Pulmonary artery endothelial cell (primary cell): ENCODE results near the gene NBAS. TPM values are rescaled to one million over a fixed set of nuclear protein-coding genes. Genes with fewer than 3 reads are reported as not detected.
"Not testable (repeated sequence)": the region's sequence is repeated elsewhere in the genome, so short reads cannot be mapped to it uniquely, and the experiment has no call there.

Experiments used
- DNase-seq: peaks from one replicate; pipeline ENCODE4 v3.0.0-alpha.2; 2011; ENCODE audit warnings: low read depth, low spot score
- total RNA-seq: library from RNA; depleted of rRNA; stranded (reverse); fragments of >200 nt; gene quantifications from 2 replicates; pipeline ENCODE4 v1.2.3, GENCODE V29; 2014

The NBAS gene
- total RNA-seq, 1 donor from 2014 or later, result 75.8 TPM

DNA sequence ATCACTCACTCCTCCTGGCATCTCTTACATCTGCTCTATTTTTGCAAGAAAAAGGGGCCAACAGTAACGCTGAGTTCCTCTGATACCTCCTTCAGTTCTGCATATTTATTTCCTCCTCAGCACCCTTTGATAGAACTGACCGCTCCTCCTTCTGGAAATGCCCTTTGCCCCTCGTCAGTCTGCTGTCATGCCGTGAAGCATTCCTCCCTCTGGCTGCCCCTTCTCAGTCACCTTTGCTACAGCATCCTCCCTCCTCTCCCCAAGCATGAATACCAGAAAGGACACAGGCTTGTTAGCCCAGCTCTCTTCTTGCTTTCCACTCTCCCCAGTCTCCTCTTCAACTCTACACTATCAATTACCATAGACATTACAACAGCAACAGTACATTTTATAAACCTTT is 135.4 kb downstream of the NBAS start:
- DNase-seq, result no peak

DNA sequence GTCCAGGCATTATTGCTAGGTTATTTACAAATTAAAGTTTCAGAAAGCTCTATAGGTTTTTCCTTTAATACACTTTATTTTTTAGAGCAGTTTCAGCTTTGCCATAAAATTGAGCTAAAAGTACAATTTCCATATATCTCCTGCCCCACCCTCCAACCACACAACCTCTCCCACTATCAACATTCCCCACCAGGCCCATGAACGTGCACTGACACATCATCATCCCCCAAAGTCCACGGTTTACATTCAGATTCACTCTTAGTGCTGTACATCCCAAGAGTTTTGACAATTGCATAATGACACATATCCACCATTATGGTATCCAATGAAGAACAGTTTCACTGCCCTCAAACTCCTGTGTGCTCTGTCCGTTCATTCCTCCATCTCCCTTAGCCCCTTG is 139.4 kb downstream of the NBAS start:
- DNase-seq, result no peak

DNA sequence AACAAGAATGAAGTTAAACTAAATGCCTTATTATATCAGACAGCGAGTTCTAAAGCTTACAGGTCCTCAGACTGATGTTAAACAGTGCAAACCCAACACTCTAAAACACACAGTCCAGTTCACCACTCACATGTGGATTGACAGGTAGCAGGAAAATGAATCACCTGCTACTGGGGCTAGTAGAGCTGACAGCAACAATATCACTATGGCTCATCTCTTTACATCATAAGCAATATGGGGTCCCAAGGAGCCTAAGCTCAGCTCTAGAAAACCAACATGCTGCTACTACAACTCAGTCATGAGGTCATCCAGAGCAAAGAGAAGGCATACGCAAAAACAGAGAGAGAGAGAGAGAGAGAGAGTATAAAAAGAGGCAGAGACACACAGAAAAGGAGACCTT is 145.4 kb downstream of the NBAS start:
- DNase-seq, result no peak

DNA sequence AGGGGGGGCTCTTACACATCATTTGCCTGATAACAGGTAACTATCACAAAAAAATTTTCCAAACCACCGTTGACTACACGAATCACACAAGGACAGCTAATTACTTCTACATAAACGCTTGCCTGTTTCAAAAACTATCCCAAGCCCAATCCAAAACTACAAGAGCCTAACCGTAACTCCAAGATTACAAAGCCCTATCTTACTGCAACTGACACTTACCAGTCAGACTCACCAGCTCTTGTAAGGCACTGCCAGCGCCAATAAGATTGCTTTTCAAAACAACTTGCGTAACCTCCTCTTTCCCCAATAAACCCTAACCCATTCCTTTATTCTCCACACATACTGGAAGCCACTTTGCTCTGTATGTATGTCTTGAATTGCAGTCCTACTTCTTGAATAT is 148.4 kb downstream of the NBAS start:
- DNase-seq, result no peak

DNA sequence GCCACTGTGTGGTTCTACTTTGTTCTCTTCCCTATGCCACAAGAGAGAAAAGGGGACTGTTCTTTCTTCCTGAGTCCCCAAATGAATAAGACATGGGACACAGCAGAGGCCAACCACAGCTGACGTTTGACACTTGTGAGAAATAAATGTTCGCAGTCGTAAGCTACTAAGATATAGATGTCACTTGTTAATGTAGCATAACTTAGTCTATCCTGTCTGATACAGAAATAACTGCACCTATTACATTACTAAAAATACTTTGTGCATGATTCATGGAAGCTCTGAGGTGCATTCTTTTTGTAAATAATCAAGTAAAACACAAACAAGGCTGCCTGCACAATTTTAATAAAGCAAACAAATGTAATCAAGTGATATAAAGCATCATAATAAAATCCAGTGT is 148.8 kb downstream of the NBAS start:
- DNase-seq, result no peak

DNA sequence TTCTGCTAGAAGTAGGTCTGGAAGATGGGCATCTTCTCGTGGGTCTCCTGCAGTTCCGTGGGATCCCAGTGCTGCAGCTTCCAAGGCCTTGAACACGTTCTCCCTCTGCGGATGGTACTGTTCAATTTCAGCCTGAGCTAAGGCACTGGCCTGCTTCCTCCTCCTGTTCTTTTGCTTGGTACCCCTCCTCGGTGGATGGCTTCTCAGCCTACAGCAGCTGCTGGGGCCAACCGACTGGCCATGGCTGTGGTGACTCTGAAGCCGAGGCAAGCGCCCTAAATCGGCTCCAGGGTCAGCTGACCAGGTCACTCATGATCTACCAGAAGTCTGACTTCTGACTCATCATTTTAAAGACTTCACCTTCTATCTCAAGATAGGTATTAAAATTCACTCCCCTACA is 150.2 kb downstream of the NBAS start:
- no peak for DNase-seq

DNA sequence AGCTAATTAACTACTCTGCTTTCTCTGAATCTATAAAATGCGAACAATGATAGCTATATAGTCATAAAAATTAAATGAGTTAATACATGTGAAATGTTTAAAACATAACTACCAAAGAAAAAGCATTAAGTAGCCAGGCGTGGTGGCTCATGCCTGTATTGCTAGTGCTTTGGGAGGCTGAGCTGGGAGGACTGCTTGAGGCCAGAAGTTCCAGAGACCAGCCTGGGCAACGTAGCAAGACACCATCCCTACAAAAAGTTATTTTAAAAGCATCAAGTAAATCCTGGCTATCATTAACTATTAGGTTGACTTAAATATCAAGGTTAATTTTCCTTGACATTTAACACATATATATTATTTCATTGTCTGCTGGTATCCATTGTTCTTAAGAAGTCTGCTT is 152.4 kb downstream of the NBAS start:
- DNase-seq, result no peak

DNA sequence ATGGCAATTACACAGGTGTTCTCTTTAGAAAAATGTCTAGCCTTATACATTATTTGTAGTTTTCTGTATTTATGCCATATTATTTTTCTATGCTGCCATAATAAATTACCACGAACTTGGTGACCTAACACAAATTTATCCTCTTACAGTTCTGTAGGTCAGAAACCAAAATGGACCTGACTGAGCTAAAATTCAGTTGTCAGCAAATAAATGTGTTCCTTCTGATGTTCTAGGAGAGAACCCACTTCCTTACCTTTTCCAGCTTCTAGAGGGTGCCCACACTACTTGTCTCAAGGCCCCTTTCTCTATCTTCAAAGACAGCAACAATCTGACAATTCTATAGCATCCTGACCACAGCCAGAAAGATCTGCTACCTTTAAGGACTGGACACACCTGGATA is 153.5 kb downstream of the NBAS start:
- DNase-seq, result no peak

DNA sequence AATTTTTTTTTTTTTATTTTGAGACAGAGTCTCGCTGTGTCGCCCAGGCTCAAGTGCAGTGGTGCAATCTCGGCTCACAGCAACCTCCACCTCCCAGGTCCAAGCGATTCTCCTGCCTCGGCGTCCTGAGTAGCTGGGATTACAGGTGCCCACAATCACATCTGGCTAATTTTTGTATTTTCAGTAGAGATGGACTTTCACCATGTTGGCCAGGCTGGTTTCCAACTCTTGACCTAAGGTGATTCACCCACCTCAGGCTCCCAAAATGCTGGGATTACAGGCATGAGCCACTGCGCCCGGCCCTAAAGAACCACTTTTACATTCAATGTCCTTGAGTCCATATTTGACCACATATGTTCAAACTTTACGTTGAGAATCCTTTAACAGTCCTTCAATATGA is 156.6 kb downstream of the NBAS start:
- DNase-seq, result not testable (repeated sequence)

DNA sequence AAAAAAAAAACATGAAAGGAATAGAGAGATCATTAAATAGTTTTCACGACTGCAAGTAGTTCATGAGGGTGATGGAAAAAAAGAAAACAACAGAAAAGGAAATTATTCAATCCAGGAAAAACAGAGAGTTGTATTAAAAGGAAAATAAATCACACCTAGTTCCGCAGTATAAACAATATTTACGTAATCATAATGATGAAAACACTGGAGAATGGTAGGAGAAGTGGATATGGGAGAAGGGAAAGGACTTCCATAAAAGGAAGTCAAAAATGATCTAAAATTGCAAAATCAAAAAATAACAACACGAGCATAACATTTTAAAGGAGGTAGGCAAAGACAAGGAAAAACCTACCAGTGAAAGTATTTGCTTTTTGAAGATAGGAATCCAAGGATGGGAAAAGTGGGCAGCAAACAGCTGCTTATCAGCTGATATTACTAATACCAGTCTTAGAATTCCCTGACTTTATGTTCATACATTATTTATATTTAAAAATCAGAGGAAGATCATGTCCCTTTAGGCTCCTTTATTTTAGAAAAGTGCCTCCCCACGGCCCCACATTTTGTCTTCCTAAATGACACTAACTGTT is 160.8 kb downstream of the NBAS start:
- DNase-seq, result no peak

DNA sequence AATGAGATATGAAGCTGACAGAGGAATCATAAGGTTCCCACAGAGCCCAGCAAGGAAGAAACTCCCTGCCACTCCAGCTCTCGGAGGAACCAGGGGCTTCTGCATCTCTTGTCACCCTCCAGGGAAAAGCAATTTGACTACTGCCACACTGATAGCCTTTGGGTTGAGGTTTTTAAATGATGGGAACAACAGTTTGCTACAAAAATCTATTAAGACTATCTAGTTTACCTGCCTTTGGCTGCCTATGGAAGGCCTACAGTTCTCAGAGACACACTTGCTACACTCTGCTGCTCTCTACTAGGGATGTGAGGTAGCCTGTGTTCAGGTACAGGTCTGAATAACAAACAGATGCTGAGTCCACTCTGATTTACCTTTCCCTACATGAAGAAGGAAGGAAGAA is 161.9 kb downstream of the NBAS start:
- no peak for DNase-seq

DNA sequence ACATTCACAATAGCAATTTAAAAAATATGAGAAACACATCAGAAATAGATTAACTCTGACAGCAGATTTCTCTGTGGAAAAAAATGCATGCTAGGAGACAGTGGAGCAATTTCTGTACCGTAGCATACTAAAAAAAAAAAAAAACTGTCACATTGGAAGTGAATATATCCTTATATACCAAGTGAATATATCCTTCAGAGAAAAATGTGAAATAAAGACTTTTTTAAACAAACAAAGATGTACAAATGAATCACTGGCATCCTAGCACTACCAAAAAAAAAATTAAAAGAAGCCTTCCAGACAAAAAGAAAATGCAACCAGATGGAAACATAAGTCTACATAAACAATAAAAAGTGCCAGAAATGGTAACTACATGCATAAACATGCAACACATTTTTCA is 169.4 kb downstream of the NBAS start:
- DNase-seq, result no peak

DNA sequence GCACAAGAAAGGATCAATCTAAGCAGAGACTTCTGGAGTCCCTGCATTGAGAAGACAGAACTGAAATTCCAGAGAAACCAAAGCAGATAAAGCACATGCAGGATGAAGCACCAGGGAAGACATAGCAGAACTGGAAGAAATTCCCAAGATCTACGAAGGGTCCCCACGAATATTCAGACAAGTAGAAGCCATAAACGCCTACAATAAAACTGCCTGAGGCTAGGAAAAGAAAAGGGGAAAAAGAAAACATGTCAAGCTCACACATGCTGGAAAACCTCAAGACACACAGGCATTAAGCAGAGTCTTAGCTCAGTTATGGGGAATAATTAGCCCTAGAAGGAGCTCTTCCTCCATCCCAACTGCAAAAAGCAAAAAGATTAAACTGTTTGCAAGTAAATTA is 171.2 kb downstream of the NBAS start:
- DNase-seq, result no peak

DNA sequence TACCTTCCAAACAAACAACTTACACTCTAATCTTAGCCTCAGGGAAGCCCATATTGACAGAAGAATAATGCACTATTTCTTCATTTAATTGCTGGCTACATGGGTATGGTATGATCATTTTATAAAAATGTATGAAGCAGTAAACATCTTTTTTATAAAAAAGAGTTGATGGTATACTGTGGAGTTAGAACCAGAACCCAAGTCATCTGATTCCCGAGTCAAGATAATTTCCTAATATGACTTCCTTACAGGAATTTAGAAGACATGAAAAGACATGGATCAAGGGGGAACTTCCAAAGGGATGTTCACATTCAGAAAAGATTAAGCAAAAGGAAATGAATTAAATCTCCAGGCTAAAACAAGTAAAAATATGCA is 171.8 kb downstream of the NBAS start:
- DNase-seq, result no peak

DNA sequence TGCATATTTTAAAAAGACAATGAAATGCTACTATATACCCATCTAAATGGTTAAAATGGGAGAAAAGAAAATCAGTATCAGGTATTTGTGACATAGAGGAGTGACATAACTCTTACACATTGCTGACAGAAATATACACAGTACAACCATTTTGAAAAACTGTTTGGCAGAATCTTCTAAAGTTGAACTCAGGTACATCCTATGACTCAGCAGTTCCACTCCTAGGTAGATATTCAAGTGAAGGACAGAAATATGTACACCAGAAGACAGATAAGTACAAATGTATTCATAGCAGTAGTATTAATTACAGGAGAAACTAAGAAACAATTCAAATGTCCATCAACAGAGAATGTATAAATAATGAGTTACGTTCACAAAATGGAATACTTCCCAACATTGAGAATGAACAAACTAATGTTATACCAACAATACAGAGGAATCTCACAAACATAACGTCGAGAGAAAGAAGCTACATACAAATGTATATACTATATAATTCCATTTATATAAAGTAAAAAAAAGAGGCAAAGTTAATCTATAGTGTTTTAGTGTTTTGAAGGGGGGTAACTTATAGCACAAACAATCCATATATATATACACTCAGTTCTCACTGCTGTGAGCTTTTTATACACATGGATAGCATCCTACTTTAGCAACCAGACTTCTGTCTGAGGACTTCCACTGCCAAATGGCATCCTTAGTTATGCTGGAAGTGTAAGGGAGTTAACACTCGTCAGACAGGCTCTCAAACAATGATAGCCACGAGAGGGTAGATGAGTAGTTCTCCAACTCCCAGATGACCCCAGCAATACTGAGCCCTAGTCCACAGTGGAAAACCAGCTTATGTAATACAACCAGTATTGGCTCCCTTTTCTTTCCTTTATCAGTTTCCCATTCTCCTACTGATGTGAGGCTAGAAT is 172.5 kb downstream of the NBAS start:
- DNase-seq, result no peak

DNA sequence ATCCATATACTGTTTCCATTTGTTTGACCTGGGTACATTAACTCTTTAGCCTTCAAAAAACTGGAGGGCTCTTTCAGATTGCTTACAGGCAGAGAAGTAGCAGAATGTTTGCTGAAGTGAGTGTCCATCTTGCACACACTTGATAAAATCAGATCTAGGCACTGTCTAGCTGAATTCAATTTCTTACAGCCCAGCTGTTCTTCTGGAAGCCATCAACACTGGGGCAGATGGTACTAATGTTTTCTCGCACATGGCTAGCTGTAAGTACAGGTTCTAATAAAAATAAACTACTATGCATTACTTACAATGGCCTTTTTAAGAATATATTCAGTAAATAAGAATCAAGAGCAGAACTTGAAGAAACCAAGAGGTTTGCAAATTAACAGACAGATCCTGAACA is 175.9 kb downstream of the NBAS start:
- no peak for DNase-seq

DNA sequence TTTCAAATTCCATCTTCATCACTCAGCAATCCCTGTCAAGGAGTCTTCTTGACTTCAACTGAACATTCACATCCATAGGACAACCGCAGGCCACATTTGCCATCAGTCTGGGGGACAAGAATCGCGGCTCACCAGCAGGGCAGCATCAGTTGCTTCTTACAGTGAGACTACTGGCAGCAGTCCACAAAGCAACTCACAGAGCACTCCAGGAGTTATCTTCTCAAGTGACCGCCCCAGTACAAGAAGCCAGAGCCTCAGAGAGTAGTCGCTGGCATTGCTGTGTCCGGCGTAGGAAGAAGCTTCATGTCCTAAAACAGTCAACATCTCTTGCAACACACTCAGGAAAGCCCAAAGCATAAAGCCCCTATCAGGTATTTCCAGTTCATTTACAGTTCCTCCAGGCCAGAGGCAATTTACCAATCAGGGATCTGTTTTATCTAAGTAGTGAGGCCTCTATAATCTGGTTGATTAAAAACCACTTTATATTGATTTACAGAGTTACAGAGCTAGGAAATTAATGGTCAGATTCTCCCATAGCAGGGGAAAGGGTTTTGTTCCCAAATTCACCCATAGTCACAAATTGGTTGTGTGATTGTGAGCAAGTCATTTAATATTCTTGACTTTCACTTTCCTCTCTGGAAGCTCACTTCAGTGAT is 177.3 kb downstream of the NBAS start:
- DNase-seq, result no peak

DNA sequence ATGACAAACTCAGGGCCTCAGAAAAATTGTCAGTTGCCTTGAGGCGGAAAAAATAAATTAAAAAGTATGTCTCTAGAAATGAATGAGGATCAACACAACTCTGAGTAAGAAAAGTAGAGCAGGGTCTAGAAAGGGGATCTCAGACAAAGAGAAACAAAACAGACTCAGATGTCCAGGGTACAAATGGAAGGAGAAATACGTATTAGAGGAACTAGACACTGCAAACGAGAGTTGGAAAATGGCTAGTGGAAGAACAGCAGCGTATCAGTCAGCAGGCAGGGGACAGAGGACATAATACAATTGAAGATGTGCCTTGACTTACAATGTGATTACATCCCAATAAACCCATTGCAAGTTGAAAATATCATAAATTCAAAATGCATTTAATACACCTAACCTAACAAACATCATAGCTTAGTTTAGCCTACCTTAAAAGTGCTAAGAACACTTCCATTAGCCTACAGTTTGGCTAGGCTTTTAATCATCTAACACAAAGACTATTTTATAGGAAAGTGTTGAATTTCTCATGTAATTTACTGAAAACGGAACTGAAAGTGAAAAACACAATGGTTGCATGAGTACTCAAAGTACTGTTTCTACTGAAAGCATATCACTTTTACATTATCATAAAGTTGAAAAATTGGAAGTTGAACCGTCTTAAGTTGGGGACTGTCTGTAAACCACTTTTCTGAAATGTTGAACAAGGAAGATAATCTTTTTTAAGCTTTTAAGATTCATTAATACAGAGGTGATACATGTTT is 182.8 kb downstream of the NBAS start:
- DNase-seq, result no peak

DNA sequence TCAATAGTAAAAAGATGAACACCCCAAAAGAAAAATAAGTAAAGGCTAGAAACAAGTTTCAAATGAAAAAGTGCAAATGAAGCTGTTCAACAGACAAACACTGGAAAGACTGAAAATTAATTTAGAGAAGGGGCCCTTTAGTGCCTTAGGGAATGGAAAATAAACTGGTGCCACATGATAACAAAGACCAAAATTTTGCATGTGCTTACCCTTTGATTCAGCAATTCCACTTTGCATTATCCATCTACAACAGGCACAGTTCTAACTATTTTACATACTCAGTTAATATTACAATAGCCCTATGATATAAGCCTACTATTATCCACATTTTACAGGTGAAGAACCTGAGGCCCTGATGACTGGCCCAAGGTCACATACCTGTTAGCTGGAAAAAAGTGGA is 183.9 kb downstream of the NBAS start:
- no peak for DNase-seq

DNA sequence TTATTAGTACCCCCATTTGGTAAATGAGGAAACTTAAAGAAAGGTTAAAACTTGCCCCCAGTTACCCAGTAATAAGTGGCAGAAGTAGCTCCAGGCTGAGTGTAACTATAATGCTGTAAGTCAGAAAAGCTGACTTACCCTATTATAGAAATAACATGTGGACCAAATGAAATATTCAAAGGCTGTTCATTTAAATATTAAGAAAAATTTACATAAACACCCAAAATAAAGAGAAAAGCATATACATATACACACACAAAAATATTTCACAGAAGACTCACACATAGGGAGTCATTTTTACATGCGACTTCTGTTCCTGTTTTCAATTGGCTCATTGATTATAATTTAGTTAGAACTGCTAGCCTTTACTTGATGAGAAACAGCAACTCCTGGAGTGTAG is 189.1 kb downstream of the NBAS start:
- no peak for DNase-seq

DNA sequence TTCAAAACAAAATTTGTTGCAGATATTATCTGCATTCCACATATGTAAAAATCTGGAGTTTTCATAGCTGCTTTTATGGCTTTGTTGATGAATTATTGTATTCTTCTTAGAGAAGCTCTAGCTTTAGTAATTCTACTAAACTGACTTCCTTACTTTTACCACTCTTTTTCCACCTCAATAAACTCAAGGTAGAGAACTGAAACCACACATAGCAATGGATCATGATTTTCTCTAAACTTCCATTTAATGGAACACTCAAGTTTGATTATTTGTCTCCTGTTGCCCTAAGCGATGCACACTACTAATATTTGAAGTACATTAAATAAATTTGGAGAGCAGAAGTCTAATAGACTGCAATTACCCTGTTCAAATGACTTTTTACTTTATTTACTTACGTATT is 192.0 kb downstream of the NBAS start:
- DNase-seq, result no peak

DNA sequence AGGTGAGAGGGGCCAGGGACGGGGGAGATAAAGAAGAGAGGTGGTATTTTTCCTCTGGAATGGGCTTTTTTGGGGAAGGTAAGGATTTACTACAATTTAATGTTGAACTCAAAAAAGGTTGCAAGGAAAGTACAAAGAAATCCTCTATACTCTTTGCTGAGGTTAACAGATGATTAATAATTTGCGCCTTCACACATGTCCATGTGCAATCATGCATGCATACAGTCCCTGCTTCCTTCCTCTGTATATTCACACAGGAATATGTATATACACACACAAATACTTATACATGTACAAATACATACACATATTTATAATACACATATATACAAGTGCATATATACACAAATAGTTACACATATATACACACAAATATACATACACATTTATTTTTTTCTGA is 193.4 kb downstream of the NBAS start:
- DNase-seq, result no peak
